IPS-18c (cell line): ENCODE data around the gene HSD11B1L.

Source experiments
- H3K4me3 ChIP-seq: 2 replicates; pipeline ENCODE4 v1.7.0; 2013; ENCODE audit warnings: low read depth, mild to moderate bottlenecking, low read length, moderate library complexity; ENCODE audit not compliant: insufficient read depth
- H3K9me3 ChIP-seq: one replicate; pipeline ENCODE4 v1.6.1; 2013; ENCODE audit warnings: mild to moderate bottlenecking, low read length, moderate library complexity; ENCODE audit not compliant: control insufficient read depth, insufficient read depth

Gene HSD11B1L

GRCh38 chr19:5663904-5664303, 16.9 kb upstream of the HSD11B1L start:
- Histone ChIP-seq H3K9me3 (no peaks in the 10 kb centered on the region), H3K4me3 (no peak overlapping the region)

GRCh38 chr19:5664515-5664914, 16.3 kb upstream of the HSD11B1L start:
- Histone ChIP-seq H3K4me3 (no peak overlapping the region), H3K9me3 (no peaks in the 10 kb centered on the region)

- no peaks in the 10 kb centered on the region for H3K9me3 ChIP-seq
Observed at GRCh38 chr19:5665781-5666513, 14.9 kb upstream of the HSD11B1L start.

GRCh38 chr19:5666921-5667610, 13.8 kb upstream of the HSD11B1L start:
- Histone ChIP-seq H3K4me3 (peak overlapping the region; percentile 20; the same call in 1 of the 2 replicates), H3K9me3 (no peaks in the 10 kb centered on the region)

More at GRCh38 chr19:5665781-5666513, 14.9 kb upstream of the HSD11B1L start:
- H3K4me3 ChIP-seq: no peak overlapping the region

- Histone ChIP-seq H3K9me3 (no peaks in the 10 kb centered on the region), H3K4me3 (peak overlapping the region; percentile 20; the same call in 1 of the 2 replicates)
Observed at GRCh38 chr19:5667751-5668271, 13.0 kb upstream of the HSD11B1L start.

DNA sequence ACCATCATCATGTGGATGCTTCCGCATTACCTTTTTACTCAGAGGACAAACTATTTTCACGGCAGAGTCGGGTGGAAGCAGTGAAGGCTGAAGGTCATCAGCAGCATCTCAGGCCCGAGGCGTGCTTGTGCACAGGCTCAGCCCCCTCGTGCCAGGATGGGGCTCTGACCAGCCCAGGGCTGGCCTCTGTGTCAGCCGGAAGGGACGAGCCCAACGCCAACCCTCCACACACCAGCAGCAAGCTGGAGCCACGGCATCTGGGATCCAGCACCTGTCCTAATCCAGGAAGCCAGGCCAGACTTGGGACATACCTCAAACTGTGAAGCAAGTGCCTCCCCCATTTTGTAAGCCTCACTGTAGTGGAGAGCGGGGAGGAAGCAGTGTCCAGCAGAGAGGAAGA, 11.6 kb upstream of the HSD11B1L start:
- no peaks in the 10 kb centered on the region for H3K9me3 ChIP-seq
- H3K4me3 ChIP-seq: no peak overlapping the region

- no peaks in the 10 kb centered on the region for H3K9me3 ChIP-seq
- H3K4me3 ChIP-seq: no peak overlapping the region
Observed at GRCh38 chr19:5671600-5671999, 9.2 kb upstream of the HSD11B1L start.

- Histone ChIP-seq H3K4me3 (no peak overlapping the region), H3K9me3 (no peaks in the 10 kb centered on the region)
Observed at GRCh38 chr19:5672708-5673459, 7.9 kb upstream of the HSD11B1L start.

DNA sequence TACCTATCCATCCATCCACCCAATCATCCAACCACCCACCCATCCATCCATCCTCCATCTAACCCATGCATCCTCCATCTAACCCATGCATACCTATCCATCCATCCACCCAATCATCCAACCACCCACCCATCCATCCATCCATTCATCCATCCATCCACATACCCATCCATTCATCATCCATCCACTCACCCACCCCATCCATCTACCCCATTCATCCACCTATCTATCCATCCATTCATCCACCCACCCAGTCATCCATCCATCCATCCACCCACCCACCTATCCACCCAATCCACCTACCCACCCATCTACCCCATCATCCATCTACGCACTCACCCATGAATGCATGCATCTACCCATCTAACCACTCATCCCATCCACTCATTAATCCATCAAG, 7.1 kb upstream of the HSD11B1L start:
- H3K9me3 ChIP-seq: no peaks in the 10 kb centered on the region
- H3K4me3 ChIP-seq: no peak overlapping the region

DNA sequence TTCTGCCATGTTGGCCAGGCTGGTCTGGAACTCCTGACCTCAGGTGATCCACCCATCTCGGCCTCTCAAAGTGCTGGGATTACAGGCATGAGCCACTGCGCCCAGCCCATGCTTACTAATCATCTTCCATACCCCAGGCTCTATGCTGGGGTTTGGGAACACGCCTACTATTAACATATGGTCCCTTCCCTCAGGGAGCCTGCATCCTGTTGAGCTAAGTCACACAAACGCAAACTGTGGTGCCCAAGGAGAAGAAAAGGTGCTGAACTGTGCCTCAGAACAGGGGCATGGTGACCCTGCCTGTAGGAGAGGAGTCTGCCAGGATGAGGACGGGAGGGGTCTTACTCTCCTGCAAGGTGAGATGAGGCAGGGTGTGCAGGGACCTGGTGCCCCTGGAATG, 6.1 kb upstream of the HSD11B1L start:
- H3K9me3 ChIP-seq: no peaks in the 10 kb centered on the region
- H3K4me3 ChIP-seq: no peak overlapping the region

- Histone ChIP-seq H3K4me3 (no peak overlapping the region), H3K9me3 (no peaks in the 10 kb centered on the region)
Observed at GRCh38 chr19:5676105-5676771, 4.6 kb upstream of the HSD11B1L start.

DNA sequence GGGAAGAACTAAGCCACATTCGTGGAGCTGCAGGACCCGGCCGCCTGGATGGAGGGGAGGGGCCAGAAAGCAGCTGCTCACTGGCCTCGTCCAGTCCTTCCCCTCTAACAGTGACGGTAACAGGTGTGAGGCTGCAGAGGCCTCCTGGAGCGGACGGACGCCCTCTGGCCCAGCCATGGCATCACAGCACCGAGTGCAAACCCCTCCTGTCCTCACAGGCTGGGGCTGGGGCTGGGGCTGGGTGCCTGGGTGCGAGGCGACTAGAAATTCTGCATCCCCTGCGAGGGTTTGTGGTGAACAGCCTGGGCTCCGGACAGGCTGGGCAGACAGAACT, 4.1 kb upstream of the HSD11B1L start:
- no peak overlapping the region for H3K4me3 ChIP-seq
- H3K9me3 ChIP-seq: no peaks in the 10 kb centered on the region

GRCh38 chr19:5677136-5677535, 3.7 kb upstream of the HSD11B1L start:
- Histone ChIP-seq H3K4me3 (no peak overlapping the region), H3K9me3 (no peaks in the 10 kb centered on the region)

GRCh38 chr19:5677580-5677979, 3.2 kb upstream of the HSD11B1L start:
- no peaks in the 10 kb centered on the region for H3K9me3 ChIP-seq
- H3K4me3 ChIP-seq: no peak overlapping the region

- Histone ChIP-seq H3K9me3 (no peaks in the 10 kb centered on the region), H3K4me3 (no peak overlapping the region)
Observed at GRCh38 chr19:5678071-5678718, 2.6 kb upstream of the HSD11B1L start.

DNA sequence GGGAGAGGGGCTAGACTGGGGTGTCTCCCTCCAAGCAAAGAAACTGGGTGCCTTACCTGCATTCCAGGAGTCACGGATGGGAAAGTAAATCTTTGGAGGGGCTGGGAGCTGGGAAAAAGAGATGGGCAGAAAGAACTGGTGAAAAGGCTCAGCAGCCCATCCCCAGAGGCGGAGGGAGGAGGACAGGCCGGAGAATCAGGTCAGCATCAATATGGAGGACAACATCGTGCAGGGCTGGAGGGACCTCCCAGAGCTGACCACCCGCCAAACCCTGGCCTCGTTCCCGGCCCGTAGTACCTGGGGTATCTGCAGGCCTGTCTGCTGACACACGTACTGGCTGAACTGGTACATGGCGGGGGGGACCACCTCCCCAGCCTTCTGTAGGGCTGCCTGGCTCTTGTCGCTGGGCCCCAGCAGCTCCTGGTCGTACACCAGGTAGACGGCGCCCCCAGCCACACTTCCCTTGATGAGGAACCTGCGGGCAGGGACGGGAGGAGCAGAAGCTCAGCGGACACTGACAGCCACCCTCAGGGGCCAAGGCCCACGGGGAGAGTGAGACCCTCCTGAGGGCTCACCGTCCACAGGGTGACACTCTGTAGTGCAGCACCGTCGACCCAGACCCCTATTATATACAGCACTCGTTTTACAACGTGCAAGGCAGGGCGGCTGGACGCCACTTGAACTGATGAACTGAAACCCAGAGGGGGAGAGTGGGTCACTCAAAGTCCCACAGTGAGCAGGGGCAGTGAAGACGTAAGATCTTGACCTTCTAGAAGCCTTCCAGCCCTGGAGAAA, 1.3 kb upstream of the HSD11B1L start:
- H3K4me3 ChIP-seq: peak overlapping the region; percentile 60
- no peaks in the 10 kb centered on the region for H3K9me3 ChIP-seq
